GM18907 (cell line): ENCODE results near the gene ARSD.

Source experiments
- ATAC-seq: cut with Tn5 transposase; IDR thresholded peaks from one replicate; pipeline ENCODE4 v1.9.1; 2021; ENCODE audit warnings: mild to moderate bottlenecking, moderate library complexity; ENCODE audit not compliant: unreplicated experiment

ARSD gene

GRCh38 chrX:2862404-2862803 lies 66.7 kb downstream of the ARSD start:
- no peak for ATAC-seq

GRCh38 chrX:2859197-2859797 lies 69.8 kb downstream of the ARSD start:
- ATAC-seq = no peak

GRCh38 chrX:2857566-2857965 lies 71.6 kb downstream of the ARSD start:
- no peak for ATAC-seq

GRCh38 chrX:2855761-2856160 lies 73.4 kb downstream of the ARSD start:
- ATAC-seq = no peak

- no peak for ATAC-seq
Observed at GRCh38 chrX:2854918-2855317, 74.2 kb downstream of the ARSD start.
